GM19463 (cell line): ENCODE data around the gene ZNF532.
"Not testable (repeated sequence)": the region's sequence is repeated elsewhere in the genome, so short reads cannot be mapped to it uniquely, and the experiment has no call there.

Experiments used
- ATAC-seq: cut with Tn5 transposase; IDR thresholded peaks from one replicate; pipeline ENCODE4 v1.9.1; 2021; ENCODE audit warnings: mild to moderate bottlenecking, moderate library complexity; ENCODE audit not compliant: unreplicated experiment

Gene ZNF532

DNA sequence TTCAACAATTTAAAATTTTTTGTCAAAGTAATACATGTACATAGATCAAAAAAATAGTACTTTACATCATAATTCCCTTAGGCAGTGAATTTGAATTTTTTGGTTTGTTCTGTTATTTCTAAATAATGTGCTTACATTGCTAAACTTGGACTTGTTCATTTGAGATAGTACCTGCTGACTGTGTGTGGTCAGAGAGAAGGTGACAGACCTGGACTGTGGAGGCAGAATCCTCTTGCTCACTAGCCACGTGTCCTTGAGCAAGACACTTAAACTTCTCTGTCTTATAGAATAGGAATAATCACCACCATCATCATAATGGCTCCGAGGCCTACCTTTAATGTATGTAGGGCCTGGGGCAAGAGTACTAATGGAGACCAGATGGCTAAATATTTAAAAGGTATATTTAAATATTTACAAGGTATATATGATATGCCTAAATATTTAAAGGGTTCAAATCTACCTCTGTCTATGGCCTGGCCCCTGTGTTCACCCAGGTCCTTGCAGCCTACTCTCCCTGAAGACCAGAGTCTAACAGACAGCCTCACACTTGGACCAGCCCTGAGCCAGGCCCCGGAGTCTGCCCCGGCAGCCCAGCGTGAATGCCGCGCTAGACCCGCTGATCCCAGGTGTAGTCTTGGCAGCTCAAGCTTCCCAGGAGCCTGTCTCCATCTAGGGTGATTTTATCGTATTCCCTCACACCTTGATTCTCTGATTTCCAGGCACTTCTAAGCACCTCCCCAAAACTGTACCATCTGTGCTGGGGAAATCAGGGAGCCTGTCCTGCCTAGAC lies 33.5 kb downstream of the ZNF532 start:
- ATAC-seq, result no peak

DNA sequence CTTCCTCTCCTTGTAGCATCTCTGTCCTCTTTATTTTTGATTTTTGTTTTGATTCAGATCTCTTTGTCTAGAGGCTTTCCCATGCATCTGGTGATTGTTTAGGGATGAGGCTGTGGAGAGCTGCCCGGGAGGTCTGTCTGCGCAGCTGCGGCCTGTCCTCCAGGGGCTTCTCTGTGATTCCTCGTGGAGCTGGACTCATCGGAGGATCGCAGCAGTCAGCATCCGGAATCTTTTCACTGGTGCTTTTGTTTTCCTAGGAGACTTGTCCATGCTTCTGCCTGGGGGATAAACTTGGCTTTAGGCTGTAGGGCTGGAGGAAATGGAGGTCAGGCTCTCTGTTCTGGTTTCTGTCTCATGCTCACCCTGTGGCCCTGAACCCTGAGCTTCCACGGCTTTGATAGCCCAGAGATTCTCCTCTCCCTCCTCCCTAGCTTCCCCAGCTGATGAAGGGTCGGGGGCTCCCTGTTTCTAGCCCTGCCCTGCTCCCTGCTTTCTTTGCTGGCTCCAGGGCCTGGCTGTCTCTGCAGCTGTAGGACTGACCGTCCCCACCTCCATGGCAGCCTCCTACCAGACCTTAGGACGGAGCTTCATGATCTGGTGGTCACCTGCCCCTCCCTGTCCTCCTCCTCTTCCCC lies 35.5 kb downstream of the ZNF532 start:
- no peak for ATAC-seq

DNA sequence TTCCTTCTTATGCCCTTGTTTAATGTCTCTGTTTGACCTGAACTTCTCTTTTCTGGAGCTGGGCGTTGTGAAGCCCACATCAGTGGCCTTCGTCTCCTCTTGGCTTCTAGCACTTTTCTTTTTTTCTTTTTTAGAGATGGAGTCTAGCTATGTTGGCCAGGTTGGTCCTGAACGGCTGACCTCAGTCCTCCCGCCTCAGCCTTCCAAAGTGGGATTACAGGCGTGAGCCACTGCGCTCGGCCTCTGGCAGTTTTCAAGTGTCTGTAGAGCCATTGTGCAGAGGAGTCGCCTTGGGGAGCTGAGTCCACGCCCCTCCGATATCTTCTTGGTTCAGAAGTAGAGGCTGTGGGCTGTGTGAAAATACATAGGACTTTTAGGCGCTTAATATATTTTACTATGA lies 36.5 kb downstream of the ZNF532 start:
- ATAC-seq, result no peak

DNA sequence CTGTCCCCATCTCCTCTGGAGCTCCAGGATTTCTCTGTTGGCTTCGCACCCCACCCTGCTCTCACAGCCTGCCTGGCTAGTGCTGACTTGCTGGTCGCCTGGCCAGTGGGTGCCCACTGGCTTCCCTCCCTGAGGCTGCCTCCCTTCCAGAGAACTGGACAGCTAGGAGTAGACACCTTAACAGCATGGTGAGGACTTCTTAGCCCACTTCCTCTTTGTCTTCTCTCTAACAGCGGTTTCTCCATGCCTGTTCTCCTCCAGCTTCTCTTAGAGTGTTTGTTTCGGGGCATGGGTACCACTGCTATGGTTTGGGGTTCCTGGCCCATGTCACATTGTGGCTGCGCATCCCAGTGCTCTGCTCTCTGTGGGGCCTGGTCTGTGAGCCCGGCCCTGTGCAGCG lies 37.1 kb downstream of the ZNF532 start:
- no peak for ATAC-seq

DNA sequence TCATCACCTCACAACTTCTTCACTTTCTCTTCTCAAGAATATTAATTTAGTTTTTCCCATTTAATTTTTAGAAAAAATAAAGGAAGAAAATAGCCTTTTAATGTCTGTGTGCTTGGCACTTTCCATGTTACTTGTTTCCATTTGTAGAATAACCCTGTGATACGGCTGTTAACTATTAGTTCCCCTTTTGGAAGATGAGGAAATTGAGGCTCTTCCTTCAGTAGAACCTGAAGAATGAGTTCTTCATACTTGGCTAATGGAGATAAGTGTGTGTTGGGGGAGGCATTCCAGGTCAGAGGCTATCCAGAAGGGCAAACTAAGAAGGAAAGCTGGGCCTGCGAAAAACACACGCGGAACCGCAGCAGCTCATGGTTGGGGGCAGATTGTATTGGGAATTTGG lies 38.3 kb downstream of the ZNF532 start:
- no peak for ATAC-seq

DNA sequence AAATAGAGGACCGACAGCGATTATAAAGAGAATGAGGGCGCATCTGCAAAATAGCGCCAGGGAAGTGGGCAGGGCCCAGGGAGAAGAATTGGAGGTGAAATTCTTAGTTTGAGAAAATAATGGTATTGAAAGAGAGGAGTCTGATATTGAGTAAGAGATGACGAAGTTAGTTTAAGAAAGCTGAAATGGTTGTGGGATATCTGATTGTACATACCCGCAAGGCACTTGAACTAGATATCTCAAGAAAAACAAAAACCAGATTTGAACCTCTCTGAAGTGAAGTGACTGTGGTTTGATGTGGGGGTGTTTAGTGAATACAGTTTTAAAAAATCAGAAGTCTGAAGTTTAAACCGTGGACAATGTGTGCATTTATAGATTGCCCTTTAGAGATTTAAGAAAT lies 38.9 kb downstream of the ZNF532 start:
- ATAC-seq, result no peak

DNA sequence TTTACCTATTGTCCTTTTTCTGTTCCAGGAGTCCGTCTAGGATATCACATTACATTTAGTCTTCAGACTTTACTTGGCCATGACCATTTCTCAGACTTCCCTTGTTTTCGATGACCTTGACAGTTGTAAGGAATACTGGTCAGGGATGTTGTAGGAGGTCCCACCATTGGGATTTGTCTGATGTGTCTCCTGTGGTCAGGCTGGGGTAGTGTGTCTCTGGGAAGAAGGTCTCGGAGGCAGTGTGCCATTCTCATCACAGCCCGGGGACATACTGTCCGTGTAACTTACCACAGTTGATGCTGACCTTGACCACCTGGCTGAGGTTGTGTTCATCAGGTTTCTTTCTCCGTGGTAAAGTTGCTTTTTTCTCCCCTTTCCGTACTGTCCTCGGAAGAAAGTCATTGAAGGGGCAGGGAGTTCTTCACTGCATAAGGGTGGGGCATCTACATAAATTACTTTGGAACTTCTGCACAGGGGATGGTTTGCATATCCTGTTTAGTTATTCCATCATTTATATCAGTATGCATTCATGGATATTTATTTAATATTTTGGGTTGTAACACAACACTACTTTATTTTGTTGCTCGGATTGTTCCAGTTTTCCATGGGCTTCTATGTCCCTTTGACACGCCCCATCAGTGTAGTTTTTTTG lies 41.2 kb downstream of the ZNF532 start:
- ATAC-seq, result no peak

DNA sequence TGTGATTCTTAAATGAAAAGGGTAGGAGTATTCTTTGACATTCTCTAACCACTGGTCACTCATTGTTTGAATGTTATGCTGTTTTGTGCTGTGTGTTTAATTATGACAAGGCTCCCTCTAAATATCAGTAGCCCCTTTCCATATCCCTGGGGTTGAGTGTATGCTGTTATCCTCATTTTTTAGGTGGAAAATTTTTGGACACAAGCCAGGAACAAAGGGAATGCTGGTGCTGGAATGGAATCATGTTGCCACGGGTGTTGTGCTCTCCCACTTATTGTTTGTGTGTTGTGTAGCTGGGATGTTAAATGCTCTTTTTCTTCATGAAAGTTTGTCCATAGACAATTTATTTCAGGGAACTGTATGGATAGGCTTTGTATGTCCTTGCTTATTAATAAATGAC lies 43.3 kb downstream of the ZNF532 start:
- no peak for ATAC-seq

DNA sequence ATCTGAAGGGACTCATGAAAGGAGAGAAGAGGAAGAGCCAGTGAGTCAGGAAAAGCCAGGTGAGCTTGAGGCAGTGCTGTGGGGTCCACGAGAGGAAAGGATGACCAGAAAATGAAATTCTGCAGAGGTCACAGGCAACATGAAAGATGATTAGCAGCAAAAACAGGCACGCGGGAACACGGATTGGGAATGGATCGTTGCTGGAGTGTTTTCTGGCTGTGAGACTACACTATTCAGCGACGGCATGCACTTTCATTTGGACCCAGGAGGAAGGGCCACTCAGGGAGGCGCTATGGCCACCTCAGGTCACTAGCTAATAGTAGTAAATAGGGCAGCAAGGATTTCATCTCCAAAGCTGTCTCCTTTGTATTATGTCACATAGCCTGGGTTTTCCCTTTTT lies 44.8 kb downstream of the ZNF532 start:
- ATAC-seq, result no peak

DNA sequence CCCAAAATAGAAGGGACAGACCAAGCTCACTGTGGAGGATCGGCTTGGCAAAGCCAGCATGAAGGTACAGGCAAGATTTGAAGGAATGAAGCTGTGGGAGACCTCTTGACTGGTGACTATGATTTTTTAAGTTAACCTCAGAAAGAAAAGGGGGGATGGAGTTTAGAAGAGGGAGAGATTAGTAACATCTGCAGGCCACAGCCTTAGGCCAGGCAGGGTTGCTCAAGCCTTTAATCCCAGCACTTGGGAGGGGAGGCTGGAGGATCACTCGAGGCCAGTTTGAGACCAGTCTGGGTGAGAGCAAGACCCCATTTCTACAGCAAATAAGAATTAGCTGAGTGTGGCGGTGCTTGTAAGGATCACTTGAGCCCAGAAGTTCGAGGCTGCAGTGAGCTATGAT lies 46.6 kb downstream of the ZNF532 start:
- ATAC-seq, result no peak

DNA sequence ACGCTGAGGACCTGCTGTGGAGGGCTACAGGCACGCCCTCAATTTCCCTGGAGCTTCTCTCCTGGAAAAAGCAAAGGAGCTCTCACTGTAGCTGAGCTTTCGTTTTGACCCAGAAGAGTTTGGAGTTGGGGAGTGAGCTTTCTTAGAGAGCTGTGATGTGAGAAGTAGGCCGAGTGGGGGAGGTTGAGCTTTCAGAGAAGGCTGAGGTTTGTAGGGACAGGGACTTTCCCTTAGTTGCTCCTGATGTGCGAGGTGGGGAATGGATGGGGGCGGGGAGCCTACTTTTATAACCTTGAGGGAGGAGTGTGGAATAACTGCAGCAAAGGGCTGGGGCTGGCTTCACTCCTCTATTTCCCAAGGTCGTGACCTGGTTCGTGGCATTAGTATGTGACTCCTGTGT lies 47.1 kb downstream of the ZNF532 start:
- no peak for ATAC-seq

DNA sequence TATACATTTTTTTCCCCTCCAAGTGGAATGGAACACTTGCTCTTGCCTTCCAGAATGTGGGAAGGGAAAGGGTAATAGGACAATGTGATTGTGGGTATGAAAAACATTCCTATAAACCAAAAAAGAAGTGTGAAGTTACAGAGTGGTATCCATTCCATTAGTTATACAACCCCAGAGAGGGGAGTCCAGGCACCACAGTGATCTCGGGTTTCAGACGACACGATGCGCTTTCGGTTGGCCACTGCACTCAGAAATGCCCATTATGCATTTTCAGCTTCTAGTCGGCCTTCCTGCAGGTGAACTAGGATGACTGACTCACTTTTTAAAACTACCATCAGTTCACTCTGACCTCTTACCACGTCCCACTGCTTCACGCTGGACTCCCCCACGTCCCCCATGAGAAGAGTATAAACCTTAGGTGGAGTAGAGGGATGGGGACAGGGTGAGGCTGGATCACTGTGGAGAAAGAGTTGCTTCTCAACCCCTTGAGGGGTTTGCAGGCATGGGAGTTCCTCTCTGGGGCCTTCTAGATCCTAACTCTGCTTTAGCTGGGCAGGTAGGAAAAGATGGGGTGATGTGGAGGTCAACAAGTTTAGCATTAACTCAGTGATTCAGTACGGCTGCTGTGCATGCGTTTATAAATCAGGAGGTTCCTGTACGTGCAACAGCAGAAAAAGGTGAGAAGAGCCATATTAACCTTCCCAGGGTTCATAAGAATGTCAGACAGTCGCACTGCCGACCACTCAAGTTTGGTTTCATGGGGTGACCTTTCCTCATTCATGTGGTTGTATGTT lies 50.5 kb downstream of the ZNF532 start:
- peak; percentile 56 for ATAC-seq

DNA sequence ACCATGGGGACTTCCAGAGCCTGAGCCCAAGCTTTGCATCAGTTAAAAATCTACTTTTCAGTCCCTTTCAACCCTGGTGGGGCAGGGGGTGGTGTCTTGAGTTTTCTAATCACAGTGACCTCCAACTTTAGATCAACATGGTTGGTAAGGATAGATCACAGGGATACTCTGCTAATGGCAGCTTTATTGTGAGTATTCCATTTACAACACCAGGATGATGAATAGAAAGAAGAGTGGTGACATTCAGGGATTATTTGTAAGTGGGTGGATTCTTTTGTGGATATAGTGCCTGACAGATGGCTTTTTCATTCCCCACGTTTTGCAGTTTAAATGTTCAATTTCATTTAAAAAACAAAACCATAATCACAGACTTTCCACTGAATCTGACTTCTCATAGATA lies 51.3 kb downstream of the ZNF532 start:
- ATAC-seq, result no peak

DNA sequence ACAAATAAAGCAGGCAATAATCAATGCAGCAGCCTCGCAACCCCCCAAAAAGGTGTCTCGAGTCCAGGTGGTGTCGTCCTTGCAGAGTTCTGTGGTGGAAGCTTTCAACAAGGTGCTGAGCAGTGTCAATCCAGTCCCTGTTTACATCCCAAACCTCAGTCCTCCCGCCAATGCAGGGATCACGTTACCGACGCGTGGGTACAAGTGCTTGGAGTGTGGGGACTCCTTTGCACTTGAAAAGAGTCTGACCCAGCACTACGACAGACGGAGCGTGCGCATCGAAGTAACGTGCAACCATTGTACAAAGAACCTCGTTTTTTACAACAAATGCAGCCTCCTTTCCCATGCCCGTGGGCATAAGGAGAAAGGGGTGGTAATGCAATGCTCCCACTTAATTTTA lies 55.3 kb downstream of the ZNF532 start:
- not testable (repeated sequence) for ATAC-seq

DNA sequence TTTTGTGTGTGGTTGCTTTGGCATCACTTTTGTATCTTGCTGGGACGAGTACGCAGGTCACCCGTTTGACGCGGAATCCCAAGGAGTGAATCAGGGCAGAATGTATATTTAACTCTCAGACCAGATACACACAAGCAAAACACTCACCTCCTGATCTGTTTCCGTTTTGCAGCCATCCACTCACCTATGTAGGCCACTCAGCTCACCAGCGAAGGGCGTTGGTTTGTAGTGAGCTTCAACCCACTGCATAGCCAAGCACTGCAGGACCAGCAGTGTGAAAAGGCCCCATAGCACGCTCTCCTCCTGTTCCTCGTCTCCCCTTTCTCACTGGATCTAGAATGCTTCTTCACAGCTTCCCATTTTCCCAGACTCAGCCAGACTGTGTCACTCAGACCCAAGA lies 58.3 kb downstream of the ZNF532 start:
- ATAC-seq, result no peak

DNA sequence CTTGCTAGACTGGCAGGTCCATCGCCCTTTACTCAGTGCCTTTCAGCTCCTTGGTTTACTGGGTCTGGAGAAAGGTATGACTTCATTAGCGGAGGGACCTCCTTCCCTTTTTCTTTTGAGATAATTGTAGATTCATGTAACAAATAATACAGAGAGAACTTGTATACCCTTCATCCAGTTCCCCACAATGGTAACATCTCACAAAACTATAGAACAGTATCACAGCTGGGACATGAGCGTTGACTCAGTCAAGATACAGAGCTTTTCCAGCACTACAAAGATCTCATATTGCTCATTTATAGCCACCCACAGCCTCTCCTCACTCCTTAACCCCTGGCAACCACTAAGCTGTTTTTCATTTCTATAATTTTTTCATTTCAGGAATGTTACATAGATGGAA lies 59.8 kb downstream of the ZNF532 start:
- no peak for ATAC-seq

DNA sequence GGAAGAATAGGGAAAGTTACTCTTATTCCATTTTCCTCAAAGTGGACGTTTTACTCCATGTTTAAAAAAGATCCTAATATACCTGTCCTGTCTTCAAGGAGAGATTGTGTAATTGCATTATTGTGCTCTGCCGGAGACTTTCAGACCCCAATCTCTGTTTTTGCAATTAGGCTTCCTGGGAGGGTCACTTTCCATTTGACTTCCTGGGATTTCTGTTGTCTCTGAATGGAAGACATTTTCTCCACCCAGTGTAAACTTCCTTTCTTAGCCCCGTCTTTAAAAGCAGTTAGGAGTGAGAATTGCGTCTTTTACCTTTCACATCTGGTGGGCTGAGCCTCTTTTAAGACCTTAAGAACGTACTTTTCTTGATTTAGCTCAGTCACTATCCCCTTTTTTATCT lies 63.0 kb downstream of the ZNF532 start:
- ATAC-seq, result no peak

DNA sequence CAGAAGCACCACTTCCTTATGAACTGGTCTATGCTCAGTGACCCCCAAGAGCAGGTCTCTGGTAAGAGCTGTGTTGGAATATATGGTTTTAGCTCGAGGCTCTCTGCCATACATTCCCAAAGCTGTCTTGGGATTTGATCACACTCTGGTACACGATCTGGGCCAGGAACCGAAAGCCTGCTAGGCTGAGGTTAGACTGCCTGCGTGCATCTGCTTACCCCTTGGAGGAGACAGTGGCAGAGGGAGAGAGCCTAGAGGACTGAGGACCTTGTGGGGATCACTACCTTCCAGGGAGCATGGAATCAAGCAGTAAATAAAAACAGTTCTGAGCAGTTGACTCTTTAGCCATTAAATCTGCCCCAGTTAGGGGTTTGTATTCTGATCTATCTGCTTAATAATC lies 63.7 kb downstream of the ZNF532 start:
- no peak for ATAC-seq

DNA sequence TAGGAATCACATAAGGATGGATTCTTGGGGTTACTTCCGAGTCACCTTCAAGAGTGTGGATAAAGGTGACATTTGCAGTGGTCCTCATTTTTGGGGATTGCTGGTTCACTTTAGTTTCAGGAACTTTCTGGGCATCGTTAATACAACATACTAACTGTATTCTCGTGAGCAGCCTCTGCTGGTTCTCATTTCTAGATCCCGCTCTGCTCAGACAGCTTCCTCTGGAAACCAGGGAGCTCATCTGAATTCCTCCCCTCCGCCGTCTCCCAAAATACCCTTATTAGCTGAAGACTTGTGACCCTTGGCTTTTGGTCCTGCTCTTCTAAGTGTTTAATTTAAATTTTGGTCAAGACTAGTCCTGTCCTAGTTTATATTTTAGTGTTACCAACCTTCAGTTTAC lies 64.5 kb downstream of the ZNF532 start:
- no peak for ATAC-seq

DNA sequence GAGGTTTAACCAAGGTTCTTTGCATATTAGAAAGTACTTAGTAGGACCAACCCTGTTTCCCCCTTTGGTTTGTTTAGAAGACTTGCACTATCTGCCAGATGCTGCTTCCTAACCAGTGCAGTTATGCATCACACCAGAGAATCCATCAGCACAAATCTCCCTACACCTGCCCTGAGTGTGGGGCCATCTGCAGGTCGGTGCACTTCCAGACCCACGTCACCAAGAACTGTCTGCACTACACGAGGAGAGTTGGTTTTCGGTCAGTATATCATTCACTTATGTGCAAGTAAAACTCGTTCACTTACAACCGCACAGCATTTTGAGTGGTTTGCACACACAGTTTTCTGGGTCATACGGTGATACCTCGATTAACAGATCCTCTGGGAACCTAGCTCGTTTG lies 69.7 kb downstream of the ZNF532 start:
- ATAC-seq, result no peak

DNA sequence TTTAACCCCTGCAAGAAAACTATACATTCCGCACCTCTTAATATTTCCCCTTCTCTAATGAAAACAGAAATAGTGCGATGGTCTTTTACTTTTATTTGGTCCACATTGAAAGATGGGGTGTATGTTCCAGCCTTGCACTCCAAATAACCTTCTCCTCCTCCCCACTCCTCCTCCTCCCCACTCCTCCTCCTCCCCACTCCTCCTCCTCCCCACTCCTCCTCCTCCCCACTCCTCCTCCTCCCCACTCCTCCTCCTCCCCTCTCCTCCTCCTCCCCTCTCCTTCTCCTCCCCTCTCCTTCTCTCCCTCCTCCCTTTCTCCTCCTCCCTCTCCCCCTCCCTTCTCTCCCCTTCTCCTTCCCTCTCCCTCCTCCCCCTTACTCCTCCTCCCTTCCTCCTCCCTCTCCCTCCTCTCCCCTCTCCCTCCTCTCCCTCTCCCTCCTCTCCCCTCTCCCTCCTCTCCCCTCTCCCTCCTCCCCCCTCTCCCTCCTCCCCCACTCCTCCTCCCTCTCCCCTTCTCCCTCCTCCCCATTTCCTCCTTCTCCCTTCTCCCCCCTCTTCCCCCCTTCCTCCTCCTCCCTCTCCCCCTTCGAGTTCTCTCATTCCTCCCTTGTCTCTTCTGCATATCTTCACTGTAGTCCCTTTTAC lies 70.4 kb downstream of the ZNF532 start:
- ATAC-seq, result no peak
